ENCODE data around the gene HIVEP3. TPM values are rescaled to one million over a fixed set of nuclear protein-coding genes. Genes with fewer than 3 reads are reported as not detected.
A peak's percentile ranks its signal among the peaks of the same experiment; 100 is the strongest.

HIVEP3 gene
- total RNA-seq, 1 donor from 2014 or later = 8.9 TPM

- no peak overlapping the region for H3K27ac ChIP-seq (ENCODE audit: low read depth, low read length)
- H4K20me1 ChIP-seq (ENCODE audit: insufficient read depth, low read length) = no peaks in the 10 kb centered on the region
- H2AFZ ChIP-seq (ENCODE audit: low read depth, low read length) = no peak overlapping the region
- H3K27me3 ChIP-seq (ENCODE audit: insufficient read depth, low read length) = no peaks in the 10 kb centered on the region
- H3K4me3 Mint-ChIP-seq (ENCODE audit: unreplicated experiment) = no peak overlapping the region
- peak overlapping the region; percentile 6 for H3K27ac Mint-ChIP-seq (ENCODE audit: unreplicated experiment)
- no peaks in the 10 kb centered on the region for H3K36me3 Mint-ChIP-seq (ENCODE audit: low read depth, unreplicated experiment)
- peaks cover 16% of the 10 kb centered on the region for H3K27me3 Mint-ChIP-seq (ENCODE audit: low read depth, unreplicated experiment)
- no peaks in the 10 kb centered on the region for H3K79me2 ChIP-seq (ENCODE audit: insufficient read depth, low read length)
- peaks cover 42% of the 10 kb centered on the region for H3K4me1 ChIP-seq (ENCODE audit: insufficient read depth, low read length)
- FAIRE-seq = no peak
- H3K36me3 ChIP-seq (ENCODE audit: insufficient read depth, low read length) = no peaks in the 10 kb centered on the region
- peak; percentile 41 for DNase-seq (ENCODE audit: low read depth)
- TF ChIP-seq, protein P1, sequence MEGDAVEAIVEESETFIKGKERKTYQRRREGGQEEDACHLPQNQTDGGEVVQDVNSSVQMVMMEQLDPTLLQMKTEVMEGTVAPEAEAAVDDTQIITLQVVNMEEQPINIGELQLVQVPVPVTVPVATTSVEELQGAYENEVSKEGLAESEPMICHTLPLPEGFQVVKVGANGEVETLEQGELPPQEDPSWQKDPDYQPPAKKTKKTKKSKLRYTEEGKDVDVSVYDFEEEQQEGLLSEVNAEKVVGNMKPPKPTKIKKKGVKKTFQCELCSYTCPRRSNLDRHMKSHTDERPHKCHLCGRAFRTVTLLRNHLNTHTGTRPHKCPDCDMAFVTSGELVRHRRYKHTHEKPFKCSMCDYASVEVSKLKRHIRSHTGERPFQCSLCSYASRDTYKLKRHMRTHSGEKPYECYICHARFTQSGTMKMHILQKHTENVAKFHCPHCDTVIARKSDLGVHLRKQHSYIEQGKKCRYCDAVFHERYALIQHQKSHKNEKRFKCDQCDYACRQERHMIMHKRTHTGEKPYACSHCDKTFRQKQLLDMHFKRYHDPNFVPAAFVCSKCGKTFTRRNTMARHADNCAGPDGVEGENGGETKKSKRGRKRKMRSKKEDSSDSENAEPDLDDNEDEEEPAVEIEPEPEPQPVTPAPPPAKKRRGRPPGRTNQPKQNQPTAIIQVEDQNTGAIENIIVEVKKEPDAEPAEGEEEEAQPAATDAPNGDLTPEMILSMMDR (IDR thresholded peaks at IDR 0.05; ENCODE audit: insufficient read depth, low read depth, low read length) = no peak
- no peak for TF ChIP-seq EZH2 (IDR thresholded peaks at IDR 0.05; ENCODE audit: insufficient read depth, low read length)
- no peaks in the 10 kb centered on the region for H3K9me3 Mint-ChIP-seq (ENCODE audit: unreplicated experiment)
- H3K4me2 ChIP-seq (ENCODE audit: low read length) = no peak overlapping the region
- no peak overlapping the region for H3K4me3 ChIP-seq (ENCODE audit: insufficient read depth, low read depth, low read length)
- no peak overlapping the region for H3K9ac ChIP-seq (ENCODE audit: low read length)
- H3K9me3 ChIP-seq (ENCODE audit: insufficient read depth, low read depth, low read length) = no peaks in the 10 kb centered on the region
- peaks cover 26% of the 10 kb centered on the region for H3K4me1 Mint-ChIP-seq (ENCODE audit: low read depth, unreplicated experiment)
Measured at GRCh38 chr1:41681331-41682098, 237.2 kb downstream of the HIVEP3 start.

- no peaks in the 10 kb centered on the region for H3K36me3 Mint-ChIP-seq (ENCODE audit: low read depth, unreplicated experiment)
- Histone ChIP-seq H3K4me1 (ENCODE audit: insufficient read depth, low read length) (peaks cover 42% of the 10 kb centered on the region), H3K36me3 (ENCODE audit: insufficient read depth, low read length) (no peaks in the 10 kb centered on the region), H3K79me2 (ENCODE audit: insufficient read depth, low read length) (no peaks in the 10 kb centered on the region), H2AFZ (ENCODE audit: low read depth, low read length) (no peak overlapping the region), H3K4me2 (ENCODE audit: low read length) (no peak overlapping the region), H4K20me1 (ENCODE audit: insufficient read depth, low read length) (no peaks in the 10 kb centered on the region), H3K9ac (ENCODE audit: low read length) (no peak overlapping the region), H3K27ac (ENCODE audit: low read depth, low read length) (no peak overlapping the region), H3K4me3 (ENCODE audit: insufficient read depth, low read depth, low read length) (no peak overlapping the region), H3K9me3 (ENCODE audit: insufficient read depth, low read depth, low read length) (no peaks in the 10 kb centered on the region), H3K27me3 (ENCODE audit: insufficient read depth, low read length) (no peaks in the 10 kb centered on the region)
- no peak for TF ChIP-seq EZH2 (IDR thresholded peaks at IDR 0.05; ENCODE audit: insufficient read depth, low read length)
- TF ChIP-seq, protein P1 (IDR thresholded peaks at IDR 0.05; ENCODE audit: insufficient read depth, low read depth, low read length) = no peak
- H3K4me3 Mint-ChIP-seq (ENCODE audit: unreplicated experiment) = no peak overlapping the region
- H3K9me3 Mint-ChIP-seq (ENCODE audit: unreplicated experiment) = no peaks in the 10 kb centered on the region
- no peak overlapping the region for H3K27ac Mint-ChIP-seq (ENCODE audit: unreplicated experiment)
- DNase-seq (ENCODE audit: low read depth) = no peak
- peaks cover 26% of the 10 kb centered on the region for H3K4me1 Mint-ChIP-seq (ENCODE audit: low read depth, unreplicated experiment)
- peaks cover 20% of the 10 kb centered on the region for H3K27me3 Mint-ChIP-seq (ENCODE audit: low read depth, unreplicated experiment)
- no peak for FAIRE-seq
Measured at GRCh38 chr1:41679994-41680393, 238.7 kb downstream of the HIVEP3 start.

DNA sequence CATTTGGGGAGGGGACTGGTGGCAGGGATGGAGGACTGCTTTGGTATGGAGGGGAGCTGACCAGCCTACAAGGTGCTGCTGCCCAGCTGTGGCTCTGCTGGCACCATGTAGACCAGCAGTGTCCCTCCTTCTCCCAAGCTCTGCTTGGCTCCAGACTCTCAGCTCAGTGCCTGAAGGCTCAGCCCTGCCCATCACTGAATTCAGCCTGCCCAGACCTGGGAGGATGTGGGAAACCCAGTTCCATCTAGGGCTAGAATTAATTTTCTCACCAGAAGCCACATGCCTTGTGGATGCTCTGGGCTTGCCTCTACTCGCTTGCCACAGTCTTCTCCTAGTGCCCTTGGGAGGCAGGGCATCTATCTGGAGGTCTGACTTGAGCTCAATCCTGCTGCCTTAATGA lies 239.2 kb downstream of the HIVEP3 start:
- DNase-seq (ENCODE audit: low read depth) (no peak), FAIRE-seq (no peak)
- Histone ChIP-seq H3K4me3 (ENCODE audit: insufficient read depth, low read depth, low read length) (no peak overlapping the region), H3K9me3 (ENCODE audit: insufficient read depth, low read depth, low read length) (no peaks in the 10 kb centered on the region), H3K27me3 (ENCODE audit: insufficient read depth, low read length) (no peaks in the 10 kb centered on the region), H3K9ac (ENCODE audit: low read length) (no peak overlapping the region), H3K4me1 (ENCODE audit: insufficient read depth, low read length) (peaks cover 42% of the 10 kb centered on the region), H4K20me1 (ENCODE audit: insufficient read depth, low read length) (no peaks in the 10 kb centered on the region), H2AFZ (ENCODE audit: low read depth, low read length) (no peak overlapping the region), H3K27ac (ENCODE audit: low read depth, low read length) (no peak overlapping the region), H3K79me2 (ENCODE audit: insufficient read depth, low read length) (no peaks in the 10 kb centered on the region), H3K36me3 (ENCODE audit: insufficient read depth, low read length) (no peaks in the 10 kb centered on the region), H3K4me2 (ENCODE audit: low read length) (no peak overlapping the region)
- Mint-ChIP-seq H3K9me3 (ENCODE audit: unreplicated experiment) (no peaks in the 10 kb centered on the region), H3K27me3 (ENCODE audit: low read depth, unreplicated experiment) (peaks cover 20% of the 10 kb centered on the region), H3K27ac (ENCODE audit: unreplicated experiment) (no peak overlapping the region), H3K36me3 (ENCODE audit: low read depth, unreplicated experiment) (no peaks in the 10 kb centered on the region), H3K4me3 (ENCODE audit: unreplicated experiment) (no peak overlapping the region), H3K4me1 (ENCODE audit: low read depth, unreplicated experiment) (peaks cover 26% of the 10 kb centered on the region)
- TF ChIP-seq, protein P1 (IDR thresholded peaks at IDR 0.05; ENCODE audit: insufficient read depth, low read depth, low read length) = no peak
- no peak for TF ChIP-seq EZH2 (IDR thresholded peaks at IDR 0.05; ENCODE audit: insufficient read depth, low read length)

All from astrocyte (in vitro differentiated cells and primary cell).